Mesenchymal stem cell (in vitro differentiated cells and primary cell): ENCODE results near the gene SH3RF1.

Source experiments
- DNase-seq: peaks from one replicate; pipeline ENCODE4 v3.0.0-alpha.2; 2013
- H2AFZ ChIP-seq: one replicate; pipeline ENCODE4 v1.6.1; 2013; ENCODE audit warnings: low read depth, mild to moderate bottlenecking, control low read depth, inconsistent platforms, low read length, moderate library complexity
- H2AK5ac ChIP-seq: 2 replicates; pipeline ENCODE4 v1.6.1; 2013; ENCODE audit warnings: low read length, moderate library complexity, mild to moderate bottlenecking, inconsistent platforms; ENCODE audit not compliant: severe bottlenecking
- H2BK120ac ChIP-seq: one replicate; pipeline ENCODE4 v1.6.1; 2013; ENCODE audit warnings: low read depth, mild to moderate bottlenecking, inconsistent platforms, low read length, moderate library complexity
- H2BK12ac ChIP-seq, 2 experiments: one replicate each; pipeline ENCODE4 v1.6.1; 2013; ENCODE audit warnings: inconsistent platforms in 2 of 2, low read length in 2 of 2, mild to moderate bottlenecking in 2 of 2, moderate library complexity in 2 of 2, control low read depth in 1 of 2
- H2BK15ac ChIP-seq: one replicate; pipeline ENCODE4 v1.6.1; 2013; ENCODE audit warnings: mild to moderate bottlenecking, low read depth, inconsistent platforms; ENCODE audit not compliant: poor library complexity, severe bottlenecking
- H2BK5ac ChIP-seq: 2 replicates; pipeline ENCODE4 v1.6.1; 2013; ENCODE audit warnings: low read depth, mild to moderate bottlenecking, low read length, control low read depth, inconsistent platforms; ENCODE audit not compliant: poor library complexity, severe bottlenecking
- H3K14ac ChIP-seq, 2 experiments: one replicate each; pipeline ENCODE4 v1.6.1; 2013; ENCODE audit warnings: inconsistent platforms in 2 of 2, low read length in 2 of 2, control low read depth in 1 of 2, mild to moderate bottlenecking in 1 of 2, moderate library complexity in 1 of 2
- H3K18ac ChIP-seq, 2 experiments: one replicate each; pipeline ENCODE4 v1.6.1; 2013; ENCODE audit warnings: inconsistent platforms in 2 of 2, low read length in 2 of 2, control low read depth in 1 of 2, low read depth in 1 of 2, mild to moderate bottlenecking in 1 of 2
- H3K23ac ChIP-seq, 2 experiments: one replicate each; pipeline ENCODE4 v1.6.1; 2013; ENCODE audit warnings: inconsistent platforms in 2 of 2, low read length in 2 of 2, mild to moderate bottlenecking in 2 of 2, moderate library complexity in 2 of 2, control low read depth in 1 of 2
- H3K27ac ChIP-seq: 2 replicates; pipeline ENCODE4 v1.5.1; 2013; ENCODE audit warnings: mild to moderate bottlenecking, moderate library complexity, low read length, control low read depth, inconsistent platforms; ENCODE audit not compliant: poor library complexity, severe bottlenecking
- H3K27me3 ChIP-seq, 2 experiments: 2 replicates each; pipeline versions ENCODE4 v1.6.1 to v1.7.0; 2013; ENCODE audit warnings: low read length in 2 of 2, mild to moderate bottlenecking in 2 of 2, moderate library complexity in 2 of 2, control low read depth in 1 of 2, inconsistent platforms in 1 of 2; ENCODE audit not compliant: control insufficient read depth in 1 of 2, insufficient read depth in 1 of 2
- H3K36me3 ChIP-seq, 2 experiments: 2 replicates each; pipeline versions ENCODE4 v1.6.1 to v1.7.0; 2013; ENCODE audit warnings: low read length in 2 of 2, control low read depth in 1 of 2, inconsistent platforms in 1 of 2, low read depth in 1 of 2, mild to moderate bottlenecking in 1 of 2; ENCODE audit not compliant: insufficient read depth in 2 of 2, control insufficient read depth in 1 of 2
- H3K4ac ChIP-seq, 2 experiments: one replicate each; pipeline ENCODE4 v1.6.1; 2013; ENCODE audit warnings: inconsistent platforms in 2 of 2, low read length in 2 of 2, mild to moderate bottlenecking in 2 of 2, moderate library complexity in 2 of 2, control low read depth in 1 of 2, low read depth in 1 of 2
- H3K4me1 ChIP-seq: 2 replicates; pipeline ENCODE4 v1.6.1; 2013; ENCODE audit warnings: low read depth, low read length, control low read depth; ENCODE audit not compliant: control insufficient read depth, insufficient read depth
- H3K4me2 ChIP-seq: 2 replicates; pipeline ENCODE4 v1.6.1; 2013; ENCODE audit warnings: low read length, mild to moderate bottlenecking, inconsistent platforms; ENCODE audit not compliant: poor library complexity, severe bottlenecking
- H3K4me3 ChIP-seq, 2 experiments: 2 replicates each; pipeline versions ENCODE4 v1.5.1 to v1.7.0; 2013; ENCODE audit warnings: low read length in 2 of 2, mild to moderate bottlenecking in 2 of 2, control low read depth in 1 of 2, low read depth in 1 of 2; ENCODE audit not compliant: insufficient read depth in 1 of 2
- H3K79me1 ChIP-seq: replicated peaks from 2 replicates; pipeline ENCODE4 v1.6.1; 2013; ENCODE audit warnings: mild to moderate bottlenecking, control low read depth, low read length, inconsistent platforms; ENCODE audit not compliant: poor library complexity, severe bottlenecking
- H3K9ac ChIP-seq: 2 replicates; pipeline ENCODE4 v1.7.0; 2013; ENCODE audit warnings: mild to moderate bottlenecking, low read length, moderate library complexity
- H3K9me3 ChIP-seq: 2 replicates; pipeline ENCODE4 v1.7.0; 2013; ENCODE audit warnings: mild to moderate bottlenecking, low read length; ENCODE audit not compliant: control insufficient read depth
- H4K8ac ChIP-seq: one replicate; pipeline ENCODE4 v1.6.1; 2013; ENCODE audit warnings: inconsistent platforms, mild to moderate bottlenecking, low read length, moderate library complexity
- H4K91ac ChIP-seq: one replicate; pipeline ENCODE4 v1.6.1; 2013; ENCODE audit warnings: mild to moderate bottlenecking, low read length, inconsistent platforms
- WGBS: methylation state at CpG from one replicate; pipeline ENCODE4 v1.1.7; 2013; ENCODE audit warnings: mixed read lengths; 5-methylcytosine and 5-hydroxymethylcytosine counted together

Gene SH3RF1

GRCh38 chr4:169243825-169244609 lies 26.7 kb downstream of the SH3RF1 start:
- H4K8ac ChIP-seq, result no peak overlapping the region
- no peak overlapping the region for H2BK12ac ChIP-seq
- H3K4me3 ChIP-seq, result no peak overlapping the region
- 80% methylated on average over 2 of the region's 2 CpGs for WGBS
- peaks cover 0 to 10% of the 10 kb centered on the region in 2 experiments for H3K36me3 ChIP-seq
- H4K91ac ChIP-seq, result no peak overlapping the region
- no peak overlapping the region for H2AFZ ChIP-seq
- no peak overlapping the region for H2BK120ac ChIP-seq
- H3K4me2 ChIP-seq, result no peak overlapping the region
- peaks cover 3% of the 10 kb centered on the region for H3K79me1 ChIP-seq
- H3K14ac ChIP-seq, result no peak overlapping the region
- H2BK5ac ChIP-seq, result no peak overlapping the region
- peaks cover 8% of the 10 kb centered on the region for H3K4me1 ChIP-seq
- DNase-seq, result no peak
- H3K27me3 ChIP-seq, result no peaks in the 10 kb centered on the region
- no peaks in the 10 kb centered on the region for H3K9me3 ChIP-seq
- no peak overlapping the region for H2AK5ac ChIP-seq
- no peak overlapping the region for H2BK15ac ChIP-seq
- H3K27ac ChIP-seq, result peak overlapping the region; percentile 41
- no peak overlapping the region for H3K23ac ChIP-seq
- peak overlapping the region; percentile 7 for H3K9ac ChIP-seq
- no peak overlapping the region for H3K18ac ChIP-seq
- no peak overlapping the region for H3K4ac ChIP-seq

- peaks cover 8% of the 10 kb centered on the region for H3K4me1 ChIP-seq
- no peak overlapping the region for H2BK15ac ChIP-seq
- H3K36me3 ChIP-seq, result peaks cover 0 to 8% of the 10 kb centered on the region in 2 experiments
- H2AFZ ChIP-seq, result no peak overlapping the region
- H2BK12ac ChIP-seq, result peak overlapping the region in 1 of 2 experiments; percentile 75
- peaks cover 5% of the 10 kb centered on the region for H3K79me1 ChIP-seq
- H3K4me3 ChIP-seq, result no peak overlapping the region
- H2BK5ac ChIP-seq, result no peak overlapping the region
- H4K8ac ChIP-seq, result no peak overlapping the region
- DNase-seq, result no peak
- no peak overlapping the region for H3K4me2 ChIP-seq
- H3K9ac ChIP-seq, result peak overlapping the region; percentile 27
- no peak overlapping the region for H4K91ac ChIP-seq
- no peak overlapping the region for H3K4ac ChIP-seq
- WGBS, result 82% methylated on average over 2 of the region's 2 CpGs
- no peaks in the 10 kb centered on the region for H3K9me3 ChIP-seq
- peak overlapping the region in 1 of 2 experiments; percentile 9 for H3K18ac ChIP-seq
- H2BK120ac ChIP-seq, result no peak overlapping the region
- H3K27ac ChIP-seq, result no peak overlapping the region
- no peaks in the 10 kb centered on the region for H3K27me3 ChIP-seq
- H2AK5ac ChIP-seq, result peak overlapping the region; percentile 85
- H3K23ac ChIP-seq, result no peak overlapping the region
- H3K14ac ChIP-seq, result no peak overlapping the region
These were observed 29.3 kb downstream of the SH3RF1 start for GRCh38 chr4:169241464-169241863.

GRCh38 chr4:169239221-169239905 lies 31.4 kb downstream of the SH3RF1 start:
- Histone ChIP-seq H3K4ac (no peak overlapping the region), H3K14ac (no peak overlapping the region), H2BK5ac (no peak overlapping the region), H2BK12ac (no peak overlapping the region), H3K4me2 (no peak overlapping the region), H4K8ac (no peak overlapping the region), H3K4me1 (peaks cover 10% of the 10 kb centered on the region), H3K27ac (no peak overlapping the region), H2BK120ac (no peak overlapping the region), H3K79me1 (peaks cover 9% of the 10 kb centered on the region), H3K18ac (no peak overlapping the region), H2AFZ (no peak overlapping the region), H2AK5ac (no peak overlapping the region), H2BK15ac (no peak overlapping the region), H4K91ac (no peak overlapping the region), H3K9ac (no peak overlapping the region), H3K36me3 (peaks cover 0 to 14% of the 10 kb centered on the region in 2 experiments), H3K23ac (no peak overlapping the region), H3K27me3 (no peaks in the 10 kb centered on the region), H3K4me3 (no peak overlapping the region), H3K9me3 (no peaks in the 10 kb centered on the region)
- WGBS, result 80% methylated on average over 7 of the region's 7 CpGs
- no peak for DNase-seq

GRCh38 chr4:169238445-169238844 lies 32.3 kb downstream of the SH3RF1 start:
- H3K36me3 ChIP-seq, result peaks cover 0 to 14% of the 10 kb centered on the region in 2 experiments
- no peak overlapping the region for H2BK15ac ChIP-seq
- no peak overlapping the region for H3K9ac ChIP-seq
- H3K23ac ChIP-seq, result no peak overlapping the region
- no peak overlapping the region for H2AK5ac ChIP-seq
- WGBS, result 45% methylated on average over 1 of the region's 1 CpG
- peaks cover 10% of the 10 kb centered on the region for H3K79me1 ChIP-seq
- H3K18ac ChIP-seq, result no peak overlapping the region
- H3K9me3 ChIP-seq, result no peaks in the 10 kb centered on the region
- no peak overlapping the region for H4K91ac ChIP-seq
- DNase-seq, result no peak
- no peak overlapping the region for H3K14ac ChIP-seq
- H2BK5ac ChIP-seq, result no peak overlapping the region
- H3K27me3 ChIP-seq, result no peaks in the 10 kb centered on the region
- H3K27ac ChIP-seq, result no peak overlapping the region
- no peak overlapping the region for H2BK120ac ChIP-seq
- H3K4me2 ChIP-seq, result no peak overlapping the region
- no peak overlapping the region for H3K4me3 ChIP-seq
- peaks cover 10% of the 10 kb centered on the region for H3K4me1 ChIP-seq
- no peak overlapping the region for H2AFZ ChIP-seq
- no peak overlapping the region for H2BK12ac ChIP-seq
- no peak overlapping the region for H3K4ac ChIP-seq
- H4K8ac ChIP-seq, result no peak overlapping the region
